Left lung (tissue), 10 donors: ENCODE measurements around the gene ITSN1. TPM values are rescaled to one million over a fixed set of nuclear protein-coding genes. Genes with fewer than 3 reads are reported as not detected.
A peak's percentile ranks its signal among the peaks of the same experiment; 100 is the strongest.

Source experiments
- ATAC-seq: fragments of 200-7000 bp; cut with Tn5 transposase; one replicate; pipeline ENCODE4 v1.9.1; 2020; ENCODE audit warnings: moderate library complexity
- DNase-seq, 4 donors: peaks; one replicate each; pipeline ENCODE4 v3.0.0-alpha.2; 2013 to 2020
- H3K27ac ChIP-seq, 2 donors: fragments of 200-600 bp; sonication (generic) in 1 of 2; one replicate each; pipeline versions ENCODE4 v1.5.0 to v1.8.0; 2020 to 2021
- H3K27me3 ChIP-seq, 2 donors: fragments of 200-600 bp; sonication (generic) in 1 of 2; one replicate each; pipeline versions ENCODE4 v1.5.0 to v1.8.0; 2020 to 2021
- H3K36me3 ChIP-seq, 2 donors: fragments of 200-600 bp; sonication (generic) in 1 of 2; one replicate each; pipeline versions ENCODE4 v1.5.0 to v1.8.0; 2020 to 2021
- H3K4me1 ChIP-seq, 2 donors: fragments of 200-600 bp; one replicate each; pipeline ENCODE4 v1.8.0; 2021
- H3K4me3 ChIP-seq, 2 donors: fragments of 200-600 bp; sonication (generic) in 1 of 2; one replicate each; pipeline versions ENCODE4 v1.5.0 to v1.8.0; 2020 to 2021; ENCODE audit warnings: mild to moderate bottlenecking in 1 of 2
- H3K9me3 ChIP-seq, 2 donors: fragments of 200-600 bp; sonication (generic) in 1 of 2; one replicate each; pipeline versions ENCODE4 v1.5.0 to v1.8.0; 2020 to 2021
- intact Hi-C, 2 donors: fragments of 100-400 bp; cut with DNase I; formaldehyde crosslinking; loops; one replicate each; pipeline versions ENCODE4 v1.11.2 to v1.14.2; 2022
- polyA plus RNA-seq, 6 donors: library from polyadenylated mRNA; unstranded; fragments of 120-200 nt; gene quantifications; one replicate each; pipeline ENCODE4 v1.2.1, GENCODE V29; 2013; ENCODE audit not compliant: insufficient read length in 6 of 6
- total RNA-seq, 2 donors: library from RNA; stranded (reverse); fragmentation: NEBNext Ultra II Directional; extraction: Animal tissue kit (Norgen Biotek cat#: 25700); gene quantifications; one replicate each; pipeline ENCODE4 v1.2.1, GENCODE V29; 2021
- TF ChIP-seq, protein P1 (sequence below), 2 donors: fragments of 200-600 bp; sonication (generic) in 1 of 2; IDR thresholded peaks; one replicate each; pipeline versions ENCODE4 v1.5.0 to v1.8.0; 2021; ENCODE audit warnings: antibody characterized with exemption in 2 of 2
- donor health status: DM: no; HTN: yes; CAD: no.
- donor health status: DM: no; HTN: no; CAD: no.

The ITSN1 gene
- total and polyA plus RNA-seq, 8 donors, result 38.9 to 59.1 (median 50.8) TPM

DNA sequence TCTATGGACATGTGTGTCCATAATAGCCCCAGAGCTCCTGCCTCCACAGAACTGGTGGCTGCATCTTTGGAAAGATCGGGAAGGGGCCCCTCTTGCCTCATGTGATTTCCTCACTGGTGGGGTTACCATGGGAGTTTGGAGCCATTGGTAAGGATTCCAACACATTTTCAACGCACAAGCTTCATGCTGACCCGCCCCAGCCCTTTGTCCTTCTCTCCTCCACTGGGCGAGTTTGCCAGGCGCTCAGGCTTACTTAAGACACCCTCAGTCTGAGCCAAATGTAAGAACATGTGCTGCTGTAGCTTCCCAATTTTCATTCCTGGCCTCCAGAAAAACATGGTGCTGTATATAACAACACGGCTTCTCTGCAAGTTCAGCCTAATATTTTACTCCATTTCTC lies 200.9 kb downstream of the ITSN1 start:
- intact Hi-C loops, result no loop called here
- H3K4me3 ChIP-seq, result no peak overlapping the region
- H3K36me3 ChIP-seq, result peaks cover 0 to 9% of the 10 kb centered on the region in 2 donors
- ATAC-seq (peak; percentile 52), DNase-seq (no peak)
- peaks cover 4 to 21% of the 10 kb centered on the region in 2 donors for H3K4me1 ChIP-seq
- no peaks in the 10 kb centered on the region for H3K9me3 ChIP-seq
- H3K27ac ChIP-seq, result peak overlapping the region; percentile 48 to 66
- no peaks in the 10 kb centered on the region for H3K27me3 ChIP-seq
- TF ChIP-seq, protein P1, sequence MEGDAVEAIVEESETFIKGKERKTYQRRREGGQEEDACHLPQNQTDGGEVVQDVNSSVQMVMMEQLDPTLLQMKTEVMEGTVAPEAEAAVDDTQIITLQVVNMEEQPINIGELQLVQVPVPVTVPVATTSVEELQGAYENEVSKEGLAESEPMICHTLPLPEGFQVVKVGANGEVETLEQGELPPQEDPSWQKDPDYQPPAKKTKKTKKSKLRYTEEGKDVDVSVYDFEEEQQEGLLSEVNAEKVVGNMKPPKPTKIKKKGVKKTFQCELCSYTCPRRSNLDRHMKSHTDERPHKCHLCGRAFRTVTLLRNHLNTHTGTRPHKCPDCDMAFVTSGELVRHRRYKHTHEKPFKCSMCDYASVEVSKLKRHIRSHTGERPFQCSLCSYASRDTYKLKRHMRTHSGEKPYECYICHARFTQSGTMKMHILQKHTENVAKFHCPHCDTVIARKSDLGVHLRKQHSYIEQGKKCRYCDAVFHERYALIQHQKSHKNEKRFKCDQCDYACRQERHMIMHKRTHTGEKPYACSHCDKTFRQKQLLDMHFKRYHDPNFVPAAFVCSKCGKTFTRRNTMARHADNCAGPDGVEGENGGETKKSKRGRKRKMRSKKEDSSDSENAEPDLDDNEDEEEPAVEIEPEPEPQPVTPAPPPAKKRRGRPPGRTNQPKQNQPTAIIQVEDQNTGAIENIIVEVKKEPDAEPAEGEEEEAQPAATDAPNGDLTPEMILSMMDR (IDR thresholded peaks at IDR 0.05), result no peak

DNA sequence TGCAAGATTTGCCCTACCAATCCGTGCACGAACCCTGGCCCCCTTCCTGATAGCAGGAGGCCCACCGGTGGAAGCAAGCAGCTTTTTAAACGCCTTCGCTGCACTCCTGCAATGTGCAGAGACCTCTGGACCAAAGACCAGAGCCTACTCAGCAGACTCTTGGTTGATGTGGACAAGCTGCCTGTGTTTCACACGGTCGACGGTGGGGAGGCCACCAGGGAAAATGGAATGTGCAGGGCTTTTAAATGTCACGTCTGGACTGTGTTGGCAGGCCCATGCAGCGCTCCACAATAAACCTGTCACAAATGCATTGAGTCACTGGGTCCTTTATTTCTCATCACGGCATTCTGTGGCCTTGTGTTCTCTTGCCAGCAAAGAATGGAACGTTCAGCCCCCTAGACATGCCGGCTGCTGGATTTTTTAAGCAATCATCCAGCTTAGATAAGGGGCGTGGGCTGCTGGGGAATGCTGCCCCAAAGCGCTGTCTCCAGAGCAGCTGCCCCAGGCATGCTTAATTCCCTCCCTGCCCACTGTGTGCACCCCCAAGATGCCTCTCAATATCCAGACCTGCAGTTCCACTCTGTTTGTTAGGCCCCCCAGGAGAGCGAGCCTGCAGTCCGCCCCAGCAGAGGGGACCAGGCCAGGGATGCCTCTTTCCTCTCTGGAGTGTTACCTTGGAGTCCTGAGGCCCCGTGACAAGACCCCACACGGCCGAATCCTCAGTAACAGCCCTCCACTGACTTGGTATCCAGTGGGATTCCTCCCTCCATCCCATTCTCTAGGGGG lies 202.0 kb downstream of the ITSN1 start:
- H3K4me1 ChIP-seq, result peaks cover 4 to 21% of the 10 kb centered on the region in 2 donors
- TF ChIP-seq, protein P1 (IDR thresholded peaks at IDR 0.05), result no peak
- peak; percentile 16 for ATAC-seq

DNA sequence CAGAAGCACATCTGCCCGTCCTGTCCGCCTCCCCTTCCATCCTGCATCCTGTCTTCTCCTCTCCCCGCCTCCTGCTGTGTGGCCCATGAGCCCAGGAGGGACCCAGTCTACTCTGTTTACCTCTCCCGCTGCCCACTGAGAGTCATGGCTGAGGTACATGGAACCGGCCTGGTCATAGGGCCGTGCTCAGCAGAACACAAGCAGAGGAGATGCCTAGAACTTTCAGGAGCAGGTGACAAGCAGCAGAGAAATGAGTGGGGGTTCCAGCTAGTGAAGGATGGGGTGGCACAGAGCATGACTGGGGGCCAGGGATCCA lies 202.5 kb downstream of the ITSN1 start:
- H3K9me3 ChIP-seq, result no peaks in the 10 kb centered on the region
- no peak overlapping the region for H3K4me3 ChIP-seq
- H3K36me3 ChIP-seq, result no peaks in the 10 kb centered on the region
- H3K4me1 ChIP-seq, result peaks cover 4 to 21% of the 10 kb centered on the region in 2 donors
- DNase-seq, result no peak
- no peak for ATAC-seq
- TF ChIP-seq, protein P1 (IDR thresholded peaks at IDR 0.05), result no peak
- intact Hi-C loops, result no loop called here
- H3K27ac ChIP-seq, result no peak overlapping the region
- H3K27me3 ChIP-seq, result no peaks in the 10 kb centered on the region

More for the DNA sequence above, 202.0 kb downstream of the ITSN1 start:
- no peak overlapping the region for H3K4me3 ChIP-seq
- H3K27ac ChIP-seq, result peak overlapping the region in 1 of 2 donors; percentile 66
- H3K27me3 ChIP-seq, result no peaks in the 10 kb centered on the region
- intact Hi-C loops, result no loop called here
- DNase-seq, result peak in 1 of 4 donors; percentile 29
- peaks cover 0 to 4% of the 10 kb centered on the region in 2 donors for H3K36me3 ChIP-seq
- H3K9me3 ChIP-seq, result no peaks in the 10 kb centered on the region

DNA sequence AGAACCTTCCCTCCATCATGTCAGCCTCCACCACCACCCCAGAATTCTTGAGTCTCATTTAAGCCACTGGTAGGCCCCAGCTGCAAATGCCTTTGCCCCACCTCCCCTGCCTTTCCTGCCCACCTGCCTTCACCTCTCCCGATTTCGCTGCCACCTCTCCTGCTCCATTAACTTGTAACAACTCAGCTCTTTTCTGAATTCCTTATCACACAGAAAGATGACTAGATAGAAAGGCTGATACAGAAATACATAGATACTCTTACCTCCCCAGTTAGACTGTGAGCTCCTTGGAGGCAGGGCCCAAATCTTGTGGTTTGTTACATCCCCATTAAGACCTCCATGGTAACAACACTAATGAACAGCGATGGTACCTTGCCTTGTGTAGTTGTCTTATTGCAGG lies 203.8 kb downstream of the ITSN1 start:
- no peak overlapping the region for H3K4me3 ChIP-seq
- no peaks in the 10 kb centered on the region for H3K36me3 ChIP-seq
- no peaks in the 10 kb centered on the region for H3K27me3 ChIP-seq
- peaks cover 4 to 21% of the 10 kb centered on the region in 2 donors for H3K4me1 ChIP-seq
- intact Hi-C loops, result no loop called here
- DNase-seq, result no peak
- TF ChIP-seq, protein P1 (IDR thresholded peaks at IDR 0.05), result no peak
- H3K27ac ChIP-seq, result no peak overlapping the region
- no peak for ATAC-seq
- no peaks in the 10 kb centered on the region for H3K9me3 ChIP-seq

DNA sequence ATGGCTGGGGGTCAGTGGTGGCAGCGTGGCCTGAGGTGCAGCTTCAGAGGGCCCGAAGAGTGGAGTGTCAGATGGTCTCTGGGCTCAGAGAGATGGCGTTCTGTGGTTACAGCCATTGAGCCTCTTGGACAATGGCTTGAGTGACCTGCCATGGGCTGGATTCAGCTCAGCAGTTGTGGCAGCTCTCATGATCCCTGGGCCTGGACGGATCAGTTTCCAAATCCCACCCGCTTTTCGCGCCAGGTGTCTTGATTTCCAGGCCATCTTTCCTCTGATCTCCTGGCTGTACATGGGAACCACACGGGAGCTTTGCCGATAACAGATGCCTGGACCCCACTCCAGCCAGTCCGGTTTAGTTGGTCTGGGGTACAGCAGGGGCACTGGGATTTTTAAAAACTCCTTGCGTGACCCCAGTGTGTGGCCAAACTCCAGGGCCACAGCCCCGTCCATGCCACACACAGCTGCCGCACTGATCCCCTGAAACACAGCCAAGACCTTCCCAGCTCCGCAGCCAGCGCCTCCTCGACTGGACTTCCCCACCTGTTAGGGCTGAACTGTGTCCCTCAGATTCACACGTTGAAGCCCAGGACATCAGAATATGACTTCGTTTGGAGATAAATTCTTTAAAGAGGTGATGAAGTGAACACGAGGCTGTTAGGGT lies 205.4 kb downstream of the ITSN1 start:
- no peak overlapping the region for H3K4me3 ChIP-seq
- ATAC-seq (no peak), DNase-seq (no peak)
- H3K27ac ChIP-seq, result no peak overlapping the region
- TF ChIP-seq, protein P1 (IDR thresholded peaks at IDR 0.05), result no peak
- no peaks in the 10 kb centered on the region for H3K36me3 ChIP-seq
- peaks cover 4 to 14% of the 10 kb centered on the region in 2 donors for H3K4me1 ChIP-seq
- H3K27me3 ChIP-seq, result no peaks in the 10 kb centered on the region
- no peaks in the 10 kb centered on the region for H3K9me3 ChIP-seq
- intact Hi-C loops, result no loop called here
